OCI-LY1 (cell line): ENCODE results near the gene TRPV4.

Experiments used
- H2AFZ ChIP-seq: fragments of 200-600 bp; sonication (generic), shearing (Covaris generic); 2 replicates; pipeline ENCODE4 v1.6.0; 2014; ENCODE audit warnings: antibody characterized with exemption, mild to moderate bottlenecking, low read length
- H3F3A ChIP-seq: fragments of 200-600 bp; sonication (generic), shearing (Covaris generic); 2 replicates; pipeline ENCODE4 v1.6.0; 2014; ENCODE audit warnings: mild to moderate bottlenecking, antibody characterized with exemption, low read length, moderate library complexity; ENCODE audit not compliant: insufficient read depth
- H3K27ac ChIP-seq: fragments of 200-600 bp; sonication (generic); 2 replicates; pipeline ENCODE4 v1.5.1; 2014; ENCODE audit warnings: low read length, mixed run types, mild to moderate bottlenecking, low read depth; ENCODE audit not compliant: poor library complexity, severe bottlenecking
- H3K27me3 ChIP-seq: fragments of 200-600 bp; sonication (generic); 2 replicates; pipeline ENCODE4 v1.6.0; 2014; ENCODE audit warnings: antibody characterized with exemption, mild to moderate bottlenecking, low read length, moderate library complexity; ENCODE audit not compliant: insufficient read depth
- H3K36me3 ChIP-seq: fragments of 200-600 bp; sonication (generic); 2 replicates; pipeline ENCODE4 v1.6.1; 2014; ENCODE audit warnings: mild to moderate bottlenecking, antibody characterized with exemption, low read length, moderate library complexity, mixed read lengths; ENCODE audit not compliant: insufficient read depth
- H3K4me1 ChIP-seq: fragments of 200-600 bp; sonication (generic); 2 replicates; pipeline ENCODE4 v1.5.1; 2014; ENCODE audit warnings: mild to moderate bottlenecking, low read length, moderate library complexity; ENCODE audit not compliant: insufficient read depth, severe bottlenecking
- H3K4me2 ChIP-seq: fragments of 200-600 bp; sonication (generic), shearing (Covaris generic); 2 replicates; pipeline ENCODE4 v1.6.1; 2014; ENCODE audit warnings: low read length
- H3K4me3 ChIP-seq: fragments of 200-600 bp; sonication (generic); 2 replicates; pipeline ENCODE4 v1.5.1; 2014; ENCODE audit warnings: low read length, low read depth, mild to moderate bottlenecking, mixed read lengths; ENCODE audit not compliant: poor library complexity, severe bottlenecking
- H3K79me2 ChIP-seq: fragments of 200-600 bp; shearing (Covaris generic); 2 replicates; pipeline ENCODE4 v1.6.1; 2016; ENCODE audit warnings: mixed run types, low read length, mixed read lengths; ENCODE audit not compliant: insufficient read depth
- H3K9ac ChIP-seq: fragments of 200-600 bp; sonication (generic), shearing (Covaris generic); 2 replicates; pipeline ENCODE4 v1.6.1; 2014; ENCODE audit warnings: mild to moderate bottlenecking, low read length, mixed read lengths
- H3K9me2 ChIP-seq: fragments of 200-600 bp; sonication (generic), shearing (Covaris generic); 2 replicates; pipeline ENCODE4 v1.6.1; 2014; ENCODE audit warnings: low read depth, mild to moderate bottlenecking, low read length, mixed read lengths
- H3K9me3 ChIP-seq: fragments of 200-600 bp; shearing (Covaris generic); 2 replicates; pipeline ENCODE4 v1.6.1; 2014; ENCODE audit warnings: low read length, mixed read lengths
- H4K20me1 ChIP-seq: fragments of 200-600 bp; sonication (generic), shearing (Covaris generic); 2 replicates; pipeline ENCODE4 v1.6.0; 2016; ENCODE audit warnings: mild to moderate bottlenecking, low read length; ENCODE audit not compliant: insufficient read depth
- EZH2 ChIP-seq: fragments of 200-600 bp; sonication (generic), shearing (Covaris generic); IDR thresholded peaks from 2 replicates; pipeline ENCODE4 v1.8.0; 2017; ENCODE audit warnings: borderline replicate concordance, mixed run types, mild to moderate bottlenecking, antibody characterized with exemption, low read length, moderate library complexity, mixed read lengths
- TF ChIP-seq, protein P1 (sequence below): fragments of 200-600 bp; sonication (generic), shearing (Covaris generic); IDR thresholded peaks from 2 replicates; pipeline ENCODE4 v1.5.1; 2017; ENCODE audit warnings: mild to moderate bottlenecking, antibody characterized with exemption, low read length, moderate library complexity, mixed read lengths

Gene TRPV4

DNA sequence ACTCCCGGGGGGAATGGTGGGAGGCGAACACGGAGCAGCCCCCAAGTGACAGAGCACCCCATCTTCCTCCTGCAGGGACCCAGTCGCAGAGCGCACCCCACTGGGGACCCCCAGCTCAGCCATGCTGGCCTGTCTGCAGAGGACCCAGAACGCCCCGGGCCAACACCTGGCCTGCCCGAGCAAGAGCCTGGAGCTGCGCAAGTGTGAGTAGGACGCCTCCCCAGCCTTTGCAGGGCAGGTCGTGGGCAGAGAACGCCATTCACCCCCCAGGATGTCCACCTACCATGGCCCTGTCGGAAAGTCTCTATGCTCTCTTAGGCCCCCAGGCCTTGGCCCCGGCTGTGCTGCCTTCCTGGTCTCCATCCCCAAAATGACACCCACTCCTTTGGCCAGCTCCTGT, 89.2 kb downstream of the TRPV4 start:
- no peak overlapping the region for H3K27ac ChIP-seq
- H2AFZ ChIP-seq, result no peak overlapping the region
- H3K4me2 ChIP-seq, result no peak overlapping the region
- no peak for TF ChIP-seq EZH2
- TF ChIP-seq, protein P1, sequence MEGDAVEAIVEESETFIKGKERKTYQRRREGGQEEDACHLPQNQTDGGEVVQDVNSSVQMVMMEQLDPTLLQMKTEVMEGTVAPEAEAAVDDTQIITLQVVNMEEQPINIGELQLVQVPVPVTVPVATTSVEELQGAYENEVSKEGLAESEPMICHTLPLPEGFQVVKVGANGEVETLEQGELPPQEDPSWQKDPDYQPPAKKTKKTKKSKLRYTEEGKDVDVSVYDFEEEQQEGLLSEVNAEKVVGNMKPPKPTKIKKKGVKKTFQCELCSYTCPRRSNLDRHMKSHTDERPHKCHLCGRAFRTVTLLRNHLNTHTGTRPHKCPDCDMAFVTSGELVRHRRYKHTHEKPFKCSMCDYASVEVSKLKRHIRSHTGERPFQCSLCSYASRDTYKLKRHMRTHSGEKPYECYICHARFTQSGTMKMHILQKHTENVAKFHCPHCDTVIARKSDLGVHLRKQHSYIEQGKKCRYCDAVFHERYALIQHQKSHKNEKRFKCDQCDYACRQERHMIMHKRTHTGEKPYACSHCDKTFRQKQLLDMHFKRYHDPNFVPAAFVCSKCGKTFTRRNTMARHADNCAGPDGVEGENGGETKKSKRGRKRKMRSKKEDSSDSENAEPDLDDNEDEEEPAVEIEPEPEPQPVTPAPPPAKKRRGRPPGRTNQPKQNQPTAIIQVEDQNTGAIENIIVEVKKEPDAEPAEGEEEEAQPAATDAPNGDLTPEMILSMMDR, result no peak
- H4K20me1 ChIP-seq, result no peaks in the 10 kb centered on the region
- no peaks in the 10 kb centered on the region for H3K79me2 ChIP-seq
- H3K36me3 ChIP-seq, result no peaks in the 10 kb centered on the region
- no peaks in the 10 kb centered on the region for H3F3A ChIP-seq
- H3K4me3 ChIP-seq, result no peak overlapping the region
- no peaks in the 10 kb centered on the region for H3K4me1 ChIP-seq
- H3K9ac ChIP-seq, result no peak overlapping the region
- no peaks in the 10 kb centered on the region for H3K27me3 ChIP-seq
- no peaks in the 10 kb centered on the region for H3K9me2 ChIP-seq
- no peaks in the 10 kb centered on the region for H3K9me3 ChIP-seq

GRCh38 chr12:109743076-109743910, 89.9 kb downstream of the TRPV4 start:
- Histone ChIP-seq H3K9me3 (no peaks in the 10 kb centered on the region), H3K4me3 (no peak overlapping the region), H3K9me2 (no peaks in the 10 kb centered on the region), H4K20me1 (no peaks in the 10 kb centered on the region), H3K4me2 (no peak overlapping the region), H2AFZ (no peak overlapping the region), H3K27ac (no peak overlapping the region), H3K4me1 (no peaks in the 10 kb centered on the region), H3K36me3 (no peaks in the 10 kb centered on the region), H3K9ac (no peak overlapping the region), H3K79me2 (no peaks in the 10 kb centered on the region), H3F3A (no peaks in the 10 kb centered on the region), H3K27me3 (no peaks in the 10 kb centered on the region)
- TF ChIP-seq, protein P1, result no peak
- TF ChIP-seq EZH2, result no peak

DNA sequence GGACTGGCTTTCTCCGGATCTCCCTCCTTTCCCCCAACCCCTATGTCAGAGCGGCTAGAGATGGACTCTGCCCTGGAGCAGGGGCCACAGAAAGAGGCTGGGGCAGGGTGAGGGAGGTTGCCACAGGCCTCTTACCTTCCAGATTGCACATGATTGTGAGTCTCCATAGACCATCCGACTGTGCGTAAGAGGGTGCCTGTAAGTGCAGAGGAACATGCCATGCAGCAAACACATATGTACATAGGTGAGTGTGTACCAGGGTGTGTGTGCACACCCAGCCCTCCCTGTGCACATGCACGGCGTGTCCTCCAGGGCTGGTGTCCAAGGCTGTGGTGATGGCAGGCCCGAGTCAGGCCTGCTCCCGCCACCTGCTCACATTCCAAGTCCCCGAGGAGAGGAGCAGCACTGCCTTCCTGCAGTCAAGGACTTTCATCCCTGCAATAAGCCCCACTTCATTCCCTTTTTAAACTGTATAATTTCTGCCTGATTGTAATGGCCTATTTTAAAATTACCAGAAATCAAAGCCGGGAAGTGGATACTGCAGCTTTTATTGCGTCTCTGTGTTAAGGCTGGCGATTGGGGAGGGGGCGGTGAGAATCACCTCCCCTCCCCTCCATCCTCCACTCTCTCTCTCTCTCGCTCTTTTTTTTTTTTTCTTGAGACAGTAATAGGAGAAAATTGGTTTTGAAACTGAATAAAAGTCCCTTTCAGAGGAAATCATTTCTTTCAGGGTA, 91.1 kb downstream of the TRPV4 start:
- no peak overlapping the region for H2AFZ ChIP-seq
- H3K79me2 ChIP-seq, result no peaks in the 10 kb centered on the region
- no peaks in the 10 kb centered on the region for H3K9me3 ChIP-seq
- no peaks in the 10 kb centered on the region for H3F3A ChIP-seq
- H3K4me3 ChIP-seq, result no peak overlapping the region
- H3K4me2 ChIP-seq, result no peak overlapping the region
- no peak overlapping the region for H3K9ac ChIP-seq
- H3K27ac ChIP-seq, result no peak overlapping the region
- H3K9me2 ChIP-seq, result no peaks in the 10 kb centered on the region
- no peaks in the 10 kb centered on the region for H4K20me1 ChIP-seq
- TF ChIP-seq EZH2, result no peak
- TF ChIP-seq, protein P1, result no peak
- H3K36me3 ChIP-seq, result no peaks in the 10 kb centered on the region
- no peaks in the 10 kb centered on the region for H3K27me3 ChIP-seq
- H3K4me1 ChIP-seq, result no peaks in the 10 kb centered on the region
